ENCODE measurements around the gene GIGYF2.
"Not testable (repeated sequence)": the region's sequence is repeated elsewhere in the genome, so short reads cannot be mapped to it uniquely, and the experiment has no call there.

GIGYF2 gene

GRCh38 chr2:232897598-232898408, 200.7 kb downstream of the GIGYF2 start:
- no peak for DNase-seq

DNA sequence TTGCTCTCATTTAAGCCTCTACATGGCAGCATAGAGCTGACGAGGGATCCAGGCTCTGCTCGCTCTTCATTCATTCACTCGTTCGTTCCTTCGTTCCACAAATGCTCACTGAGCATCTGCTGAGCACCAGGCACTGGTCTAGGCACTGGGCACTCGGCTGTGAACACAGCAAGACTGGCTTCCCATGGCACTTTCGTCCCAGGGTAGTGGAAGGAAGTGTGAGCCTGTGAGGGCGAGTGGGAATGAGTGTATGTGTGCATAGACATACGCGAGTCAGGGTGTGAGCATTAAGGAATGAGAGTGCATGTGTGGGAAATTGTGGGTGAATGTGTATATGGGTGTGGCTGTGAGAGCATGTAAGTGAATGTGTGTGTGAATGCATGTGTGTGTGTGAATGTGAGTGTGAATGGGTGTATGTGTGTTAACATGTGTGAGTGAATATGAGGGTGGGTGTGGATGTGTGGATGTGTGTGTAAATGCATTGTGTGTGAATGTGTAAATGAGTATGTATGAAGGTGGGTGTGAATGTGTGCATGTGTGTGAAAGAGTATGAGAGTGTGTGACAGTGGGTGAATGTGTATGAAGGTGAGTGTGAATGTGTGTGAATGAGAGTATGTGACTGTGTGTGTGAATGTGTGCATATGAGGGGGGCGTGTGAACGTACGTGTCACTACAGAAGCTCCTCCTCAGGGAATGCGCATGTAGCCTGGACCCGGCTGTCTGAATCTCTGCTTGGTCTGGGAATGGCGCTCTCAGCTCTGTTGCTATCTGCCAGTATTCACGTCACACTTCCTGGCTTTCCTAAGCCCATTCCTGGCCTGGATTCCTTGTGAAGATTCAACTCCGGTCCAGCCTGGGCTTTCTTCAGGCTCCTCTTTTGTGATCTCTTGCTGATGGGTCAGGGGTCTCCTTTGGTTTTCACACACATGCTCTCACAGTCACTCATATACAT, 201.7 kb downstream of the GIGYF2 start:
- DNase-seq, result no peak

DNA sequence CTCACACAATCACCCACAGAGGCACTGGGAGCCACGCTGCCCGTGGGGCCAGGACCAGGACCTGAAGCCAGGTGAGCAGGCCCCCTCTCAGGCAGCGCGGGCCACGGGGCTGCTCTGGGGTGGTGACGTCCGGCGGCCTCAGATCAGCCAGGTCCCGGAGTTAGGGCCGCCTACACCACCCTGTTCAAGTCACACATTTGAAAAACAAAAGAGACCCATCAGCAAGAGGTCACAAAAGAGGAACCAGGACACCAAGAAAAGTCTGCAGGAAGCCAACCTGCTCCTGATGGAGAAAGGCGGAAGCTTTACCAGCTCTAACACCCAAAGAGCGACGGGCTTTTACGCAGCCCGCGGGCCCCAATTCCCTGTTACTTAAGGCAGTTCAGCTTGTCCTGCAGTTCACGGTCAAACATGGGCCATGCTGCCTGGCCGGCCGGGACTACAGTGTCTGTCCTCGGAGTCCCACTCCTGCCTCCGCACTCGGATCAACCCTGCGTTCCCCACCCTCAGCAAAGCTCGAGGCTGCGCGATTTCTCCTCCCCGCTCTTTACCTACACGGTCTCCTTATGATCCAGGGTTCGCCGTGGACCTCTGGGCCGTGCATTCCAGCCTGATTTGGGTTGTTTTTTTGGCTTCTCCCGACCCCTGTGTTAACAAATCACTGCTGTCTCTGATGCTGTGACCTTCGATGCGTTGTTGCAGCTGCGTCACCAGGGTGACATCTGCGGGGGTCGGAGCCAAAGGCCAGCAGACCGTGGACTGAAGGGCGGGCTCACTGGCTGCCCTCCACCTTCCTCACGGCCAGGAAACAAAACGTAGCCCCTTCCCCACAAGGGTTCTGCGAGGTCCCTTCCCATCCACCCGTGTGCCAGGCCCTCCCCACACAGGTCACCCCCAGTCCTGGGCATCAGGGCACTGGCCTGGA, 203.9 kb downstream of the GIGYF2 start:
- no peak for DNase-seq

DNA sequence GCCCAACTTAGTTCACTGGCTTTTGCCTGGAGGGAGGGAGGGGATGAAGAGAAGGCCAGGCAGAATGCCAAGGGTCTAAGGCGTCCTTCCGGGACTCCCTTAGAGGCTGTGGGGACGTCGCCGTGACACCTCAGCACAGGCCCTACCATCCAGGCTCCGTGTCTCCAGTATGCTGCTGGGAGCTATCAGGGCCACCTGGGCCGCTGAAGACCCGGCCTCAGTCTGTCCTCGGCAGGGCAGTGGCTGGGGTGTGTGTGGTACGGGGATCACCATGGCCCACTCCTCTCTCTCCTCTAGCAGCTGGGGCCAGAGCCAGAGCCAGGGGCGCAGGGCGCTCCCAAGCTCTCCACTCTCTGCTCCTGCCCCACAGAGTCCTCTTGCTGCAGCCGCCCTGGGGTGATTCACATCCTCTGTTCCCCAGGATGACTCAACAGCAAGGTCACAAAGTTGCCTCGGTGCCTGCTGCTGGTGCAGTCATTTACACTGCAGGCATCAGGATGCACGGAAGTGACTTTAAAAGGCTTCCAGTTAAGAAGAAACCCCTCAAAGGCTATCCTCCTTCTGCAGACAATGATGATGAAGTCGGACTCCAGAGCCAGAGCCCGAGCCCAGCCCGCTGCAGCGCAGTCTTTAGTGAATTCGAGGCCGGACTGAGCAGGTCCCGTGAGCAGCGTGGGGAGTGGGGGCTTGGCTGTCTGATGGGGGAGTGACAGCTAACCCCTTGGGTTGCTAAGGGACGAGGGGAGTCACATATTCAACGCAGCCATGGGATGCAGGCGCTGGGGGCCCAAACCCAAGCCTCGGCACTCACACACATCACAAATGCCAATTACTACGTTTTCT, 204.8 kb downstream of the GIGYF2 start:
- DNase-seq, result no peak

GRCh38 chr2:232903989-232904388, 206.9 kb downstream of the GIGYF2 start:
- no peak for DNase-seq

GRCh38 chr2:232906867-232907717, 210.0 kb downstream of the GIGYF2 start:
- not testable (repeated sequence) for DNase-seq

DNA sequence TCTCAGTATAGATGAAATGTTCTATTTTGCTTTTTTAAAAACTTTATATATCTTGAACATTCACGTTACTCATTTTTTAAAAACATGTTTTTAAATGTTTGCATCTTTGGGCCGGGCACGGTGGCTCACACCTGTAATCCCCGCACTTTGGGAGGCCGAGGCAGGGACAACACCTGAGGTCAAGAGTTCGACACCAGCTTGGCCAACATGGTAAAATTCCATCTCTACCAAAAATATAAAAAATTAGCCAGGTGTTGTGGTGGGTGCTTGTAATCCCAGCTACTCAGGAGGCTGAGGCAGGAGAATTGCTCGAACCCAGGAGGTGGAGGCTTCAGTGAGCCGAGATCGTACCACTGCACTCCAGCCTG, 210.6 kb downstream of the GIGYF2 start:
- not testable (repeated sequence) for DNase-seq

GRCh38 chr2:232908695-232909094, 211.6 kb downstream of the GIGYF2 start:
- DNase-seq, result no peak
